ENCODE measurements around the gene SMYD3. TPM values are rescaled to one million over a fixed set of nuclear protein-coding genes. Genes with fewer than 3 reads are reported as not detected.

The SMYD3 gene
- total RNA-seq, 1 donor from 2014 or later = 26.7 TPM

DNA sequence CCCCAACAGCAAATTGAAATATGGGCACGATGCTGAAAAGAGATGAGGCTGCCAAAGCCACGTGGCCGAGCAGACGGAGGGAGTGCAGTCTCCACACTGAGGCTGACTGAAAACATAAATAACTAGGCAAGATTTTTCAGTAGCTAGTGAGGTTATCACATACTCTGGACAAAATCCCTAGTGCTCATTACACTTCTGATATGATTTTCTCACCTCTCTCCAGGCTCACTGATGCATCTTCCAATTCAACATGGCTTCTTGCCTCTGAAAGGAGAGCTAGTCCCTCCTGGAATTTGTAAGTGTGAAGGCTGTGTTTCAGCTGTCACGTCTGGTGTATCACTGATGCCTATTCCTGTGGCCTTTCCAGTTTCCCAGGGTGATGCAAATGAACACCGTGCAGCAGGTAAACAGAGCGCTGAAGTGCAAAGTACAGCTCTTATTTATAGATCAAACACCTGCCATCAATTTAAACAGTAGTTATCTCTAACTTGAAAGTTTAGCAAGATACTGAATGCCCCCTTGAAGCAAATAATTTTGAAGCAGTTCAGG, 696.2 kb downstream of the SMYD3 start:
- DNase-seq (ENCODE audit: low read depth, low spot score) = no peak

GRCh38 chr1:245810181-245810769, 696.8 kb downstream of the SMYD3 start:
- no peak for DNase-seq (ENCODE audit: low read depth, low spot score)

DNA sequence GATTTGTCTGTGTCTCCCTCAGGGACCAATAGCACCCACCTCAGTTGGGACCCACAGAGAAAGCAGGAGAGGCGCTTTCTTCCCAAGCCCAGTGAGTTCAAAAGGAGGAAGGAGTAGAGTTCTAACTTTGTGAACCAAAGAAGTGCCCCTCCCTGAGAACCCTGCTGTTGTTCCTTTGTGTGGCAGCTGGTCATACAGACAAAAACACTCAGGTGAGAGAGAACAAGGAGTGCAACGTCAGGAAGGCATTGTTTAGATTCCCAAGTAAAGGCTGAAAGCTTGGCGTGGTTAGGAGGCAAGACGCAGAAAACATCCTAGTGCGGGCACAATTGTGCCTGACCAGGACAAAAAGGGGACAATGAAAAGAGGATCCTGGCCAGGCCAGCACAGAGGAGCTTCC, 697.7 kb downstream of the SMYD3 start:
- no peak for DNase-seq (ENCODE audit: low read depth, low spot score)

GRCh38 chr1:245807954-245808719, 698.9 kb downstream of the SMYD3 start:
- DNase-seq (ENCODE audit: low read depth, low spot score) = no peak

GRCh38 chr1:245807306-245807705, 699.8 kb downstream of the SMYD3 start:
- no peak for DNase-seq (ENCODE audit: low read depth, low spot score)

GRCh38 chr1:245805532-245805931, 701.5 kb downstream of the SMYD3 start:
- DNase-seq (ENCODE audit: low read depth, low spot score) = no peak

DNA sequence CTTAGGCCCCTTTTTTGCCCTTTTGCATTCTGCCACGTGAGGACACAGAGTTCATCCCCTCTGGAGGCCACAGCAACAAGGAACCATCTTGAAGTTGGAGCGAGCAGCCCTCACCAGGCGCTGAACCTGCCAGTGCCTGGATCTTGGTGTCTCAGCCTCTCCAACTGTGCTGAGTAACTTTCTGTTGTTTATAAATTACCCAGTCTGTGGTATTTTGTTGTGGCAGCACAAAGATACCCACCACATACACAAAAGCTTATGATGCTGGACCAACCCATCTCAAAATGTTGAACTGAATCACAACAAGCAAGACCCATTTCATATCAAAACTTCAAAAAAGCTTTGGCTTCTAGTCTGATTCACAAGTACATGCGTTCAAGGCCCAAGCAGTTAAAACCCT, 702.4 kb downstream of the SMYD3 start:
- no peak for DNase-seq (ENCODE audit: low read depth, low spot score)

- DNase-seq (ENCODE audit: low read depth, low spot score) = no peak
Measured at GRCh38 chr1:245803666-245804037, 703.4 kb downstream of the SMYD3 start.

DNA sequence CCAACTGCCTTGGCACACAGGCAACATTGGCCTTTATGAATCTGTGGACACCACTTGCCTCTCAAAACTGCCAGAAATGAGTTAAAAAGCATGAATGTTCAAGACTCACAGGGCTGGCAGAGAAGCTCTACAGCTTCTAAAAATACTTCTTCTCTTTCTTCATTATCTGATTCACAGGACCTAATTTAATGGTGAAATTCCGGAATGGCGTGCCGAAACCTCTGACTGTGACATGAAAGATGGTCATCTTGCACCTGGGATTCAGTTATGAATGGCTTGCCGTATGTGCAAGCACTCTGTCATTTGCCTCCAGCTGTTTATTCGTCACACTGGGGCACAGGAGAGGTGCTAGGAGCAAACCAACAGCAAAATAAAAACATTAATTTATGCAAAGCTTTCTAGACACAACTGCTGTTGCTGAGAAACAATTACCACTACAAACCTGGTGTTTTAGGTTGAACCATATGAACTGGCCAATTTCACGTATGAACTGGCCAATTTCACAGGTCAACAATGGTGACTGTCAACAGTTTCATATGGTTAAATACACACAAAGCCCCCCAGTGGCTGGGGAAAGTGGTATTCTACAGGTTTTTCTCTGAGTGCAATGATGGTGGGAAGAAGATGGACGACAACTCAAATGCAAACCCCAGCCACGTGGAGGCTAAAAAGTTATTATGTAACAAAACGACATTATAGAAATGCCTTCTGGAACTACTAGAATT, 704.0 kb downstream of the SMYD3 start:
- no peak for DNase-seq (ENCODE audit: low read depth, low spot score)

- DNase-seq (ENCODE audit: low read depth, low spot score) = no peak
Measured at GRCh38 chr1:245800901-245801605, 706.0 kb downstream of the SMYD3 start.

DNA sequence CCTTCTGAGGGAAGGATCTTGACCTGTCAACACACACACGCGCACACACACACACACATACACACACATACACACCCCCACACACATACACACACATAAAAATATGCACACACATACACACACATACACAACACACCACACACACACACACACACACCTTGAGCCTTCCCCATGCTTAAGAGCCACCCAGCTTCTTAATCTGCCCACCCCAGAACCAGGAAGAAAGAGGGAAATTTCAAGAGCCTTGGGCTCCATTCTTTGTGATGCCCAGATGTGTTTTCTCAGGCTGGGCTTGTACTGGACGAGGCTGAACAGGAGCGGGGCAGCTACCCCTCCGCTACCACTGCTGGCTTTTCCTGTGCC, 708.7 kb downstream of the SMYD3 start:
- no peak for DNase-seq (ENCODE audit: low read depth, low spot score)

DNA sequence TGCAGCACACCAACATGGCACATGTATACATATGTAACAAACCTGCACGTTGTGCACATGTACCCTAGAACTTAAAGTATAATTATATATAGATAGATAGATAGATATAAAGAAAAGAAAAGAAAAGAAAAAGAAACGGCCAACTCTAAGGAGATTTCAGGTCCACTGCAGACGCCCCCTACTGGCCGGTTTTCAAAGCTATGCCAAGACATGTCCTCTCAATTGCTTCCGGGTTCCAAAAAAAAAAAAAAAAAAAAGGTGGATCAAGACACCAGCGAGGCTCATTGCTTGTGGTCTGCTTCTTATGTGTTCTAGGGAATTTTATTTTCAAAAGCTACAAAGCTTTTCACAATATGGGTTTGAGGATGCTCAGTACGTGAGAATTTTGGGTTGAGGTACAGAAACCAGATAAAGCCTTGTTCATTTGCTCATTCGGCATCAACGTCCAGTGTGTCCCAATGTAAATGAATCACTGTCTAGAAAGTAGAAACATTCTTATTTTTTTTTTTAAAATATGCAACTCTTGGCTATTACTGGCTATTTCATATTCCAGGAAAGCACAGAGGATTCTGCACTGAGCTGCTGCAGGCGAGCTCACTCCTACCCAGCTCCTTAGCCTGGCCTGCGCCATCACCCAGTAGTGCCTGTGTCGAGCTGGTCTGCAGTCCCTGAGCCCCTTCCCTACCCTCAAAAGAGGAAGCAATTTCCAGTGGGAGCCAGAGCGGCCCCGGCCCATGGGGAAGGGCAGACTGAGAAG, 709.3 kb downstream of the SMYD3 start:
- DNase-seq (ENCODE audit: low read depth, low spot score) = no peak

DNA sequence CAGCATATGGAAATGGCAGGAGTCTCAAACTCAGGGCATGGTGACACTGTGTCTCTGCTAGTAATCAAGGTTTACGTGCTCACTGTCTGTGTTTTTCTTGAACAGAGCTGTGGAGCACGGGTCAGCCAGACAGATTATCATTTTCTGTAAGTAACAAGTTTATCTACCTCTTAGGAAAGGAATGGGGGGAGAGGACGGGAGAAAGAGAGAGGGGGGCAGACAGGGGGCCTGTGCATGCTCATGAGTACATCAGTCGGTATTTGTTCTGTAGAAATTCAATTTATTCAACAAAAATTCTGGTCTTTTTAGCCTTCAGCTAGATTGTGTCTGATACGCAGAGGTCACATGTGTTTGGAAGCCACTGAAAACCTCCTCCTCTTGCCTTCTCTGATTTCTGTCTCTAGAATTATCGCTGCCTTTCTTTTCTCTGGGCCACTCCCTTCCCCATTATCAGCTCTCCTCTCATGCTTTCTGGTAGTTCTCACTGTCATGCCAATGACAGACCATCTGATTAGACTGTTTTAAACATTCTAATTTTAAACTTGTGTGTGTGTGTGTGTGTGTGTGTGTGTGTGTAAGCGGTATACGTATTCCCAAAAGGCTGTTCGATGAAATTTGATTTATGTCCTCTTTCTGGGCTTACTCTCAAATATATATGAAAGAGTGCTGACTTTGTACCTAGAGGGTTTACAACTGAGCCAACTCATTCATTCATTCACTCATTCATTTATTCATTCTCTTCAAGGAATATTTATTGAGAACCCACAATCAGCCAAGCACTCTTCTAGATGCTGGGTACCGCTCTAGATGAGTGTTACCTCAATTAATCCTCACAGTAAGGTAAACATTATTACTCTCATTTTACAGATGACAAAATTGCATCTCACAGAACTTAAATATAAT, 715.4 kb downstream of the SMYD3 start:
- DNase-seq (ENCODE audit: low read depth, low spot score) = no peak

DNA sequence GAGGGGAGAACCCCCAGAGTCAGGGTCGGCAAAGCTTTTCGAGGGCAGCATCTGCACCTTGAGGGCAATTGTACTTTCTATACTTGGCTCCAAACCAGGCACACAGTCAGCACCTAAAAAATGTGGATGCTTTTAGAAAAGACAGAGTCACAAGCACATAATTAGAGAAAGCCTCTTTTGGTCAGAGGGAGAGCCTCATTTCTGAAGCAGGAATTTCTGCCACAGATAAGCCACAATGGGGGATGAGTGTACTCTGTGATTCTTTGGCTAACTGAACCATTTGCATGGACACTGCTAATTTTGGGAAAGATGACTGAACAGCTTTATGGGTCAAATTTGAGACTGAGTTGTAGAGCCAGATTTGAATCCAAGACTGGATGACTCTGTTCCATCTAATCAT, 716.6 kb downstream of the SMYD3 start:
- DNase-seq (ENCODE audit: low read depth, low spot score) = no peak

DNA sequence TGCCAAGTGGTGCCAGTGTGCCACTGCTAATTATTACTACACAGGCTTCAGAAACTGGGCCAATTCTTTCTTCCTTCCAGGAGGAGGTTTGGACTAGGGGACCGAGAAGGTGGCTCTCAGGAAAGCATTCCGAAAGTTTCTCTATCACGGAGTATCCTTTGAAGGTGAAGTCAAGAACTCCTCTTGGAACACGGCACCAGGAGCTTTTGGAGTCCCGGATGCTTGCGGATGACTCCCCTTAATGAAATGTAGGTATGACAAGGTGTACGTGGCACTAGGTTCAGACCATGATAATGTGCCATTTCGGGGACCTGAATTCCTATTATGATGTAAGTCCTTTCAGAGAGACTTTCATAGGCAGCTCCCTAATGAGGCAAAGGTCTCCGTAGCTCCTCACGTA, 718.2 kb downstream of the SMYD3 start:
- DNase-seq (ENCODE audit: low read depth, low spot score) = no peak

- no peak for DNase-seq (ENCODE audit: low read depth, low spot score)
Measured at GRCh38 chr1:245788269-245788668, 718.8 kb downstream of the SMYD3 start.

GRCh38 chr1:245786948-245787347, 720.1 kb downstream of the SMYD3 start:
- no peak for DNase-seq (ENCODE audit: low read depth, low spot score)

- DNase-seq (ENCODE audit: low read depth, low spot score) = no peak
Measured at GRCh38 chr1:245779797-245780755, 727.0 kb downstream of the SMYD3 start.

DNA sequence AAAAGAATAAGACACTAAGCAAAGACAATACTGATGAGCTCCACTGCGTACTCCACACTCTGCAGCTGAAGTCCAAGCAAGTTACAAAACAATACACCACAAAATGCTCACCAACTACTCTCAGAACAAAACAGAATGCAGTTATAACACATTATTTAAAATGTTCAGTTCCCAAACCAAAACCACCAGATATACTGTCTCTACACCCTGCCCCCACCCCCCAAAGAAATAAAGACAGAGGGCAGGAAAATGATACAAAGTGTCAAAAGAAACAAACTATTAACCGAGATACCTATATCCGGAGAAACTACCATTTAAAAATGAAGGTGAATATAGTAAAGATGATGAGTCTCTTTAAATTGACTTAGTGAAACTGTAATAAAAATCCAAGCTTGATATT, 729.3 kb downstream of the SMYD3 start:
- DNase-seq (ENCODE audit: low read depth, low spot score) = no peak

Measured in pulmonary artery endothelial cell (primary cell).